ENCODE data around the gene RTKN. TPM values are rescaled to one million over a fixed set of nuclear protein-coding genes. Genes with fewer than 3 reads are reported as not detected.

Gene RTKN
- total and polyA plus RNA-seq, 9 of the 15 experiments (the other 6 are each of a cell fraction or from before 2014, with no cell fraction given): 0.14 to 6.9 (median 3.6) TPM

DNA sequence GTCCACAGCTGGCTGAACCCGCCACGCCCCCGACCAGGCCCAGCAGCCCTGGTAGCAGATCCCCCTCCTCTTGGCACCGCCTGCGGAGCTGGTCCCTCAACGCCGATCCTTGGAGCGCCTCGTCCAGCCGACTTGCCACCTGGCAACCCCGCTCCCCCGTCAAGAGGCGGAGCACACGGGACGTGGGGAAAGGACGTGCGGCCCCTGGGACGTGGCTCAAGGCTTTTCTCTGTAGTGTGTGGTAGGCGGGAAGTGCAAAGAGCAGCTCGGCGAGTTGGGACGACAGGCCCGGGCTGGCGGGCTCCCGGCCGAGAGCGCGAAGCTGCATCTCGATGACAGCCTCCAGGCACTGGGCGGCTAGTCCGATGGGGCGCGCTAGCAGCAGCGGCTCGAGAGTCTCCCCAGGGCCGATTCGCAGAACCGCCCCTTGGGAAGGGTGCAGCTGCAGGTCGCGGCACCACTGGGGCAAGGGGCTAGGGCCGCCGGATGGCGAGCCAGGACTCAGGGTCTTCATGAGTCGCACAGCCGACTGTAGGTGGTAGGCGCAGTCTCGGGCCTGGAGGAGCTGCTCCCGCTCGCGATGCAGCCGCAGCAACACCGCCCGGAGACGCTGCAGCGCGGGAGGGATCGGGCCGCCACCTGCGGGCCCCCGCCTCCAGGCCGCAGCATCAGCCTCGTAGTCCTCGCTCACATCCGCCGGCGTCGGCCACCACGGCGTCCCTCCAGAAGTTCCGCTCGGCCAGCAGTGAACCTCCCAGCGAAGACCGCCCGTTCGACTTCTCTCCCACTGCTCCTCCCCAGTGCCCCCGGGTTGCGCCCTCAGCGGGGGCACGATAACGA is 40.4 kb upstream of the RTKN start (continued):
- TF ChIP-seq XRCC5 (IDR thresholded peaks at IDR 0.05; ENCODE audit: low read depth, low read length) (no peak), ZBTB26 (CRISPR knock-in tag; IDR thresholded peaks at IDR 0.05) (no peak), E2F4 (CRISPR knock-in tag; IDR thresholded peaks at IDR 0.05; ENCODE audit: low read depth) (no peak), GATAD2A (IDR thresholded peaks at IDR 0.05) (no peak), MBD2 (IDR thresholded peaks at IDR 0.05; ENCODE audit: borderline replicate concordance, low read depth) (no peak), MTA2 (IDR thresholded peaks at IDR 0.05; ENCODE audit: low read depth) (no peak), RB1 (IDR thresholded peaks at IDR 0.05; ENCODE audit: low read depth) (peak; percentile 51), ZNF551 (CRISPR knock-in tag; IDR thresholded peaks at IDR 0.05) (no peak), CHAMP1 (IDR thresholded peaks at IDR 0.05) (no peak), SMARCA4 (IDR thresholded peaks at IDR 0.05) (no peak), RAD21 (CRISPR knock-in tag; conservative IDR thresholded peaks at IDR 0.05 in 1 of 2, IDR thresholded peaks at IDR 0.05 in 1 of 2) (no peak), MEF2D (tag; conservative IDR thresholded peaks at IDR 0.05; ENCODE audit: low read depth) (no peak), EHMT2 (IDR thresholded peaks at IDR 0.05) (no peak), RNF2 (IDR thresholded peaks at IDR 0.05) (no peak), ZNF395 (CRISPR knock-in tag; IDR thresholded peaks at IDR 0.05) (no peak), BACH1 (tag; IDR thresholded peaks at IDR 0.05) (no peak), CBX5 (IDR thresholded peaks at IDR 0.05; ENCODE audit: borderline replicate concordance, low read depth) (no peak), IRF2 (CRISPR knock-in tag; IDR thresholded peaks at IDR 0.05) (no peak; the same call in 1 of the 2 replicates), ELF2 (CRISPR knock-in tag; IDR thresholded peaks at IDR 0.05) (no peak), PCBP2 (IDR thresholded peaks at IDR 0.05; ENCODE audit: low read depth, low read length, poor library complexity, severe bottlenecking) (no peak), ARHGAP35 (IDR thresholded peaks at IDR 0.05; ENCODE audit: partially characterized antibody) (no peak)
- TF ChIP-seq, protein P1, sequence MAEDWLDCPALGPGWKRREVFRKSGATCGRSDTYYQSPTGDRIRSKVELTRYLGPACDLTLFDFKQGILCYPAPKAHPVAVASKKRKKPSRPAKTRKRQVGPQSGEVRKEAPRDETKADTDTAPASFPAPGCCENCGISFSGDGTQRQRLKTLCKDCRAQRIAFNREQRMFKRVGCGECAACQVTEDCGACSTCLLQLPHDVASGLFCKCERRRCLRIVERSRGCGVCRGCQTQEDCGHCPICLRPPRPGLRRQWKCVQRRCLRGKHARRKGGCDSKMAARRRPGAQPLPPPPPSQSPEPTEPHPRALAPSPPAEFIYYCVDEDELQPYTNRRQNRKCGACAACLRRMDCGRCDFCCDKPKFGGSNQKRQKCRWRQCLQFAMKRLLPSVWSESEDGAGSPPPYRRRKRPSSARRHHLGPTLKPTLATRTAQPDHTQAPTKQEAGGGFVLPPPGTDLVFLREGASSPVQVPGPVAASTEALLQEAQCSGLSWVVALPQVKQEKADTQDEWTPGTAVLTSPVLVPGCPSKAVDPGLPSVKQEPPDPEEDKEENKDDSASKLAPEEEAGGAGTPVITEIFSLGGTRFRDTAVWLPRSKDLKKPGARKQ (CRISPR knock-in tag; IDR thresholded peaks at IDR 0.05): no peak

Data from K562 (cell line).